Fibroblast of lung (primary cell): ENCODE results near the gene VN1R5.

Experiments used
- EZH2 ChIP-seq: IDR thresholded peaks from 2 replicates; pipeline ENCODE4 v1.5.1; 2012; ENCODE audit warnings: low read length, control low read depth, mild to moderate bottlenecking; ENCODE audit errors: missing control alignments
- TF ChIP-seq, protein P1 (sequence below), 2 donors: IDR thresholded peaks in 1 of 2; conservative IDR thresholded peaks in 1 of 2; 1 replicate in 1 of 2; 2 replicates in 1 of 2; pipeline ENCODE4 v1.5.1; 2011 to 2012; ENCODE audit warnings: low read length in 2 of 2, control low read depth in 1 of 2, inconsistent platforms in 1 of 2, low read depth in 1 of 2, mild to moderate bottlenecking in 1 of 2

DNA sequence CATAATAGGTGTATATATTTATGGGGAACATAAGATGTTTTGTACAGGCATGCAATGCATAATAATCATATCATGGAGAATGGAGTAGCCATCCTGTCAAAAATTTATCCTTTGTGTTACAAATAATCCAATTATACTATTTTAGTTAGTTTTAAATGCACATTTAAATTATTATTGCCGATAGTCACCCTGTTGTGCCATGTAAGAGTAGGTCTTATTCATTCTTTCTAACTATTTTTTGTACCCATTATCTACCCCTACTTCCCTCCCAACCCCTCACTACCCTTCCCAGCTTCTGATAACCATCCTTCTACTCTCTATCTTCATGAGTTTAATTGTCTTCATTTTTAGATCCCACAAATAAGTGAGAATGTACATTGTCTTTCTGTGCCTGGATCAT, 8.3 kb upstream of the VN1R5 start:
- TF ChIP-seq, protein P1, sequence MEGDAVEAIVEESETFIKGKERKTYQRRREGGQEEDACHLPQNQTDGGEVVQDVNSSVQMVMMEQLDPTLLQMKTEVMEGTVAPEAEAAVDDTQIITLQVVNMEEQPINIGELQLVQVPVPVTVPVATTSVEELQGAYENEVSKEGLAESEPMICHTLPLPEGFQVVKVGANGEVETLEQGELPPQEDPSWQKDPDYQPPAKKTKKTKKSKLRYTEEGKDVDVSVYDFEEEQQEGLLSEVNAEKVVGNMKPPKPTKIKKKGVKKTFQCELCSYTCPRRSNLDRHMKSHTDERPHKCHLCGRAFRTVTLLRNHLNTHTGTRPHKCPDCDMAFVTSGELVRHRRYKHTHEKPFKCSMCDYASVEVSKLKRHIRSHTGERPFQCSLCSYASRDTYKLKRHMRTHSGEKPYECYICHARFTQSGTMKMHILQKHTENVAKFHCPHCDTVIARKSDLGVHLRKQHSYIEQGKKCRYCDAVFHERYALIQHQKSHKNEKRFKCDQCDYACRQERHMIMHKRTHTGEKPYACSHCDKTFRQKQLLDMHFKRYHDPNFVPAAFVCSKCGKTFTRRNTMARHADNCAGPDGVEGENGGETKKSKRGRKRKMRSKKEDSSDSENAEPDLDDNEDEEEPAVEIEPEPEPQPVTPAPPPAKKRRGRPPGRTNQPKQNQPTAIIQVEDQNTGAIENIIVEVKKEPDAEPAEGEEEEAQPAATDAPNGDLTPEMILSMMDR (conservative IDR thresholded peaks at IDR 0.05 in 1 of 2, IDR thresholded peaks at IDR 0.05 in 1 of 2; ENCODE audit: low read depth in 1 of 2, low read length in 2 of 2), result no peak
- TF ChIP-seq EZH2, result no peak
